Vagina (tissue), 2 donors: ENCODE results near the gene ERRFI1. TPM values are rescaled to one million over a fixed set of nuclear protein-coding genes. Genes with fewer than 3 reads are reported as not detected.

ENCODE experiments used
- DNase-seq, 2 donors: peaks; one replicate each; pipeline ENCODE4 v3.0.0-alpha.2; 2017; ENCODE audit errors: extremely low spot score in 2 of 2
- H3K27ac ChIP-seq: fragments of 200-600 bp; sonication (generic); one replicate; pipeline ENCODE4 v1.5.1; 2019
- H3K27me3 ChIP-seq: fragments of 200-600 bp; sonication (generic); one replicate; pipeline ENCODE4 v1.5.1; 2019
- H3K36me3 ChIP-seq, 2 donors: fragments of 200-600 bp; sonication (generic); one replicate each; pipeline ENCODE4 v1.5.1; 2017 to 2019
- H3K4me1 ChIP-seq: fragments of 200-600 bp; sonication (generic); one replicate; pipeline ENCODE4 v1.5.1; 2019
- H3K4me3 ChIP-seq, 2 donors: fragments of 200-600 bp; sonication (generic); 1 replicate in 1 of 2; 2 replicates in 1 of 2; pipeline ENCODE4 v1.5.1; 2016 to 2019
- H3K9me3 ChIP-seq: fragments of 200-600 bp; sonication (generic); one replicate; pipeline ENCODE4 v1.5.1; 2019
- CTCF ChIP-seq, 3 experiments: fragments of 450-650 bp in 2 of 3; fragments of 200-600 bp in 1 of 3; sonication (generic) in 1 of 3; IDR thresholded peaks; one replicate each; pipeline ENCODE4 v1.5.1; 2017 to 2019; ENCODE audit warnings: antibody characterized with exemption in 3 of 3, mild to moderate bottlenecking in 2 of 3, moderate library complexity in 2 of 3
- POLR2A ChIP-seq, 2 donors: fragments of 450-650 bp; IDR thresholded peaks; one replicate each; pipeline ENCODE4 v1.6.1; 2017; ENCODE audit warnings: antibody characterized with exemption in 2 of 2, mild to moderate bottlenecking in 2 of 2, moderate library complexity in 2 of 2
- POLR2AphosphoS5 ChIP-seq, 2 donors: sonication (generic); formaldehyde crosslinking; IDR thresholded peaks; one replicate each; pipeline ENCODE4 v1.9.0; 2017; ENCODE audit warnings: antibody characterized with exemption in 2 of 2, mild to moderate bottlenecking in 2 of 2, low read depth in 1 of 2; ENCODE audit not compliant: insufficient read depth in 1 of 2
- intact Hi-C: fragments of 100-400 bp; cut with DNase I; formaldehyde crosslinking; loops from one replicate; pipeline ENCODE4 v1.15.1; 2023
- total RNA-seq: library from RNA; depleted of rRNA; stranded (reverse); fragments of >200 nt; gene quantifications from one replicate; pipeline ENCODE4 v1.2.3, GENCODE V29; 2016

ERRFI1 gene
- total RNA-seq, 1 donor from 2014 or later: 160 TPM

GRCh38 chr1:7995437-7995836 is 30.7 kb downstream of the ERRFI1 start:
- Histone ChIP-seq H3K4me1 (no peaks in the 10 kb centered on the region), H3K4me3 (no peak overlapping the region), H3K9me3 (no peaks in the 10 kb centered on the region), H3K27me3 (no peaks in the 10 kb centered on the region), H3K27ac (no peak overlapping the region), H3K36me3 (no peaks in the 10 kb centered on the region)
- TF ChIP-seq POLR2AphosphoS5 (IDR thresholded peaks at IDR 0.05; ENCODE audit: insufficient read depth in 1 of 2, low read depth in 1 of 2): no peak
- no peak for TF ChIP-seq CTCF (IDR thresholded peaks at IDR 0.05)
- TF ChIP-seq POLR2A (IDR thresholded peaks at IDR 0.05): no peak
- intact Hi-C loops: no loop called here
- DNase-seq: no peak

GRCh38 chr1:7994827-7995226 is 31.3 kb downstream of the ERRFI1 start:
- no peak for DNase-seq
- no peak overlapping the region for H3K4me3 ChIP-seq
- H3K9me3 ChIP-seq: no peaks in the 10 kb centered on the region
- H3K36me3 ChIP-seq: no peaks in the 10 kb centered on the region
- TF ChIP-seq CTCF (IDR thresholded peaks at IDR 0.05) (no peak), POLR2AphosphoS5 (IDR thresholded peaks at IDR 0.05; ENCODE audit: insufficient read depth in 1 of 2, low read depth in 1 of 2) (no peak), POLR2A (IDR thresholded peaks at IDR 0.05) (no peak)
- H3K27ac ChIP-seq: no peak overlapping the region
- H3K27me3 ChIP-seq: no peaks in the 10 kb centered on the region
- H3K4me1 ChIP-seq: no peaks in the 10 kb centered on the region
- intact Hi-C loops: no loop called here

GRCh38 chr1:7993593-7994479 is 32.3 kb downstream of the ERRFI1 start:
- no peaks in the 10 kb centered on the region for H3K27me3 ChIP-seq
- H3K27ac ChIP-seq: no peak overlapping the region
- no peaks in the 10 kb centered on the region for H3K9me3 ChIP-seq
- H3K4me1 ChIP-seq: no peaks in the 10 kb centered on the region
- DNase-seq: no peak
- intact Hi-C loops: no loop called here
- no peak for TF ChIP-seq POLR2AphosphoS5 (IDR thresholded peaks at IDR 0.05; ENCODE audit: insufficient read depth in 1 of 2, low read depth in 1 of 2)
- TF ChIP-seq POLR2A (IDR thresholded peaks at IDR 0.05): no peak
- no peak for TF ChIP-seq CTCF (IDR thresholded peaks at IDR 0.05)
- no peaks in the 10 kb centered on the region for H3K36me3 ChIP-seq
- no peak overlapping the region for H3K4me3 ChIP-seq

- no peak for TF ChIP-seq CTCF (IDR thresholded peaks at IDR 0.05)
- no peak for TF ChIP-seq POLR2AphosphoS5 (IDR thresholded peaks at IDR 0.05; ENCODE audit: insufficient read depth in 1 of 2, low read depth in 1 of 2)
- TF ChIP-seq POLR2A (IDR thresholded peaks at IDR 0.05): no peak
- no peak overlapping the region for H3K27ac ChIP-seq
- H3K36me3 ChIP-seq: no peaks in the 10 kb centered on the region
- no peak overlapping the region for H3K4me3 ChIP-seq
- no peak for DNase-seq
- intact Hi-C loops: no loop called here
- H3K27me3 ChIP-seq: no peaks in the 10 kb centered on the region
- H3K4me1 ChIP-seq: no peaks in the 10 kb centered on the region
- H3K9me3 ChIP-seq: no peaks in the 10 kb centered on the region
Measured at GRCh38 chr1:7992885-7993284, 33.2 kb downstream of the ERRFI1 start.
